Memory B cell (primary cell): ENCODE measurements around the gene PEX19.
"Not testable (repeated sequence)": the region's sequence is repeated elsewhere in the genome, so short reads cannot be mapped to it uniquely, and the experiment has no call there.

Source experiments
- ATAC-seq: fragments of 150-1000 bp; cut with Tn5 transposase; 2 replicates; pipeline ENCODE4 v1.10.0; 2021; ENCODE audit warnings: low read depth, mild to moderate bottlenecking, moderate library complexity
- DNase-seq, 2 donors: peaks; one replicate each; pipeline ENCODE4 v3.0.0; 2022; ENCODE audit warnings: low spot score in 2 of 2
- H3K27ac Mint-ChIP-seq: one replicate; pipeline ENCODE4 v1.8.0; 2022; ENCODE audit warnings: mild to moderate bottlenecking, moderate library complexity, mixed read lengths
- H3K27me3 Mint-ChIP-seq: one replicate; pipeline ENCODE4 v1.8.0; 2022; ENCODE audit warnings: mixed read lengths
- H3K36me3 Mint-ChIP-seq: one replicate; pipeline ENCODE4 v1.8.0; 2022; ENCODE audit warnings: mild to moderate bottlenecking, mixed read lengths
- H3K4me1 Mint-ChIP-seq: one replicate; pipeline ENCODE4 v1.8.0; 2022; ENCODE audit warnings: mixed read lengths
- H3K4me3 Mint-ChIP-seq: one replicate; pipeline ENCODE4 v1.8.0; 2022; ENCODE audit warnings: mild to moderate bottlenecking, moderate library complexity, mixed read lengths
- H3K9me3 Mint-ChIP-seq: one replicate; pipeline ENCODE4 v1.8.0; 2022; ENCODE audit warnings: mixed read lengths

Gene PEX19

DNA sequence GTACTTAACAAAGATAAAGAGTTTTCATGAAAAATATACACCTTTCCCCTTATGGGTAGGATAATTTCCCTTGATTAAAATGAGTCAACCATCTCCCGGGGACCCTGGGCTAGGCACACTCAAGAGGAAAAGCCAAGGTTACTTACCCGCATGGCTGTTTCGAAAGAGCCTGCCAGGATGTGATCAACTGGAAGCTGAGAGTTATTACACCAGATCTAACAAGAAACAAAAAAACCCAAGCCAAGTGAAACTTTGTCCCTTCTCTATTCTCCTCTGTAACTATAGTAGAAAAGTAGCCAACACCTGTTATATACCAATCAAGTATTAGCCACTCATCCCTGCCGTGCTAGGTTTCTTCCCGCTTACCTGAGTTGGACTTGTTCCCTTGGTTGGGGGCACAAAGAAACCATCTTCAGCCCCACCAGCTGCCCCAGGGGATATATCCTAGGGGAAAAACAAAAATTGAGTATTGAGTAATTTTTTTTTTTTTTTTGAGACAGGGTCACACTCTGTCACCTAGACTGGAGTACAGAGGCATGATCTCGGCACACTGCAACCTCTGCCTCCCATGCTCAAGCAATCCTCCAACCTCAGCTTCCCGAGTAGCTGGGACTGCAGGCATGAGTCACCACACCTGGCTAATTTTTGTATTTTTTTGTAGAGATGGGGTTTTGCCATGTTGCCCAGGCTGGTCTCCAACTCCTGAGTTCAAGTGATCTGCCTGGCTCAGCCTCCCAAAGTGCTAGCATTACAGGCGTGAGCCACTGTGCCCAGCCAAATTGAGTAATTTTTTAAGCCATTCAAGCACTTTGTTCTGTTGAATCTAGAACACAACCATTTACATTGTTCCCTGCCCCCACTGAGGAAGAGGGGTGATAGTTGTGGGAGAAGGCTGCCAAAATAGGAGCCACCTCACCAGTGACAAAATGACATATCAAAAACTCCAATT is 8.4 kb upstream of the PEX19 start:
- no peak overlapping the region for H3K4me3 Mint-ChIP-seq
- peaks cover 52% of the 10 kb centered on the region for H3K36me3 Mint-ChIP-seq
- DNase-seq (no peak), ATAC-seq (no peak)
- peaks cover 4% of the 10 kb centered on the region for H3K4me1 Mint-ChIP-seq
- H3K9me3 Mint-ChIP-seq: no peaks in the 10 kb centered on the region
- peak overlapping the region; percentile 63 for H3K27ac Mint-ChIP-seq
- no peaks in the 10 kb centered on the region for H3K27me3 Mint-ChIP-seq

DNA sequence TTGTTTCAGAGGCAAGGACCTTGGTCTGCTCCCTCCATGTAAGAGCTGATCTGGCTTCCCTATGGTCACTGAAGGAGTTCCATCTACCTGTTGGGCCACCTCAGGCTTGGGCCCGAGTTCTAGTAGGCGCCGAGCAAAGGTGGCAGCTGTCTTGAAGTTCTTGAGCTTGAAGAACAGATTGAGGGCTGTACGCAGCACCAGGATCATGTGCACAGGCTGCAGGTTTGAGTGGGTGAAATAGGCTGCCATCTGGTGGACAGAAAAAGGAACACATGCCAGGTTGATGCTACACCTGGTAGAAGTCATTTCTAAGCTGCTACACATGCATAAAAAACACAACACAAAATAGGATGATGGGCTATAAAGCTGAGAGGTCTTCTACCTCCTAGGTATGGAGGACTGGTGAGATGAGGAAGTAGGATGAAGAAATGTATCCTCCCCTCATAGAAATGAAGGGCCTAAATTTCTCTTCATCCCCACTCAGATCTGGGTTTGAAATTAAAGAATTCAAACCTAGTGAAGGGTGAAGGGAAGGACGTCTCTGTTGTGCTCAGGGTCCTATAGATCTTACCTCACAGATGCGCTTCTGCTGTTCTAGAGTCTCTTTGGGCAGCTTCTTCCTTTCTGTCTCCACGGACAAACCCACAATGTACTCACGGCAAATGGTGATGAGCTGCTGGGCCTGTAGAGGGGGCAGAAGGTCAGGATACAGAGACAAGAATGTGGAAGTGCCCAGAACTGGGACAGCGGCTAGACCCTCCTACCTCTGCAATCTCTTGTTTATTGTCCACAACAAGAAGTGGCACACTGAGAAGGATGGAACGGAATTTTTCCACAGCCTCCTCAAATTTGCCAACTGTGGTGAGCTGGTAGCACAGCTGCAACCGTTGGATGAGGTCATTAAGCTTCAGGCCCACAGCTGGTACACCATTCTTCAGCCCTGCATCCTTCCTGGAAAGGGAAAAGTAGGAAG is 6.6 kb upstream of the PEX19 start:
- peaks cover 4% of the 10 kb centered on the region for H3K4me1 Mint-ChIP-seq
- H3K27me3 Mint-ChIP-seq: no peaks in the 10 kb centered on the region
- ATAC-seq (peak; percentile 97), DNase-seq (peak; percentile 62 to 69)
- H3K9me3 Mint-ChIP-seq: no peaks in the 10 kb centered on the region
- peaks cover 40% of the 10 kb centered on the region for H3K36me3 Mint-ChIP-seq
- H3K4me3 Mint-ChIP-seq: no peak overlapping the region
- peak overlapping the region; percentile 58 for H3K27ac Mint-ChIP-seq

DNA sequence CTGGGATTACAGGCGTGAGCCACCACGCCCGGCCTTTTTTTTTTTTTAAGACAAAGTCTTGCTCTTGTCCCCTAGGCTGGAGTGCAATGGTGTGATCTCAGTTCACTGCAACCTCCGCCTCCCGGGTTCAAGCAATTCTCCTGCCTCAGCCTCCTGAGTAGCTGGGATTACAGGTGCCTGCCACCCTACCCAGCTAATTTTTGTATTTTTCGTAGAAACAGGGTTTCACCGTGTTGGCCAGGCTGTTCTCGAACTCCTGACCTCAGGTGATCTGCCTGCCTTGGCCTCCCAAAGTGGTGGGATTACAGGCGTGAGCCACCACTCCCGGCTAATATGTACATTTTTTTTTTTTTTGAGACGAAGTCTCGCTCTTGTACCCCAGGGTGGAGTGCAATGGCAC is 2.8 kb upstream of the PEX19 start:
- H3K4me1 Mint-ChIP-seq: peaks cover 21% of the 10 kb centered on the region
- H3K9me3 Mint-ChIP-seq, ATAC-seq, DNase-seq, H3K27ac Mint-ChIP-seq, H3K4me3 Mint-ChIP-seq, H3K27me3 Mint-ChIP-seq: not testable (repeated sequence)
- peaks cover 18% of the 10 kb centered on the region for H3K36me3 Mint-ChIP-seq

DNA sequence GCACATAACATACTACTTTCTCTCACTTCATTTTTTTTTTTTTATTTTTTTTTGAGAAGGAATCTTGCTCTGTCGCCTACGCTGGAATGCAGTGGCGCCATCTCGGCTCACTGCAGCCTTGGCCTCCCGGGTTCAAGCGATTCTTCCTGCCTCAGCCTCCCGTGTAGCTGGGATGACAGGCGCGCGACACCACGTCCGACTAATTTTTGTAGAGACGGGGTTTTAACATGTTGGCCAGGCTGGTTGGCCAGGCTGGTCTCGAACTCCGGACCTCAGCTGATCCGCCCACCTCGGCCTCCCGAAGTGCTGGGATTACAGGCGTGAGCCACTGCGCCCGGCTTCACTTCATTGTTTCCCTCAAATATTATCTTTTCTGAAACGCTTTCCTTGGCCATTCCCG is 573 bp upstream of the PEX19 start:
- no peak overlapping the region for H3K27ac Mint-ChIP-seq
- H3K36me3 Mint-ChIP-seq: peaks cover 14% of the 10 kb centered on the region
- H3K27me3 Mint-ChIP-seq: no peaks in the 10 kb centered on the region
- no peaks in the 10 kb centered on the region for H3K9me3 Mint-ChIP-seq
- peak overlapping the region; percentile 80 for H3K4me3 Mint-ChIP-seq
- H3K4me1 Mint-ChIP-seq: peaks cover 17% of the 10 kb centered on the region
- ATAC-seq (no peak), DNase-seq (no peak)

DNA sequence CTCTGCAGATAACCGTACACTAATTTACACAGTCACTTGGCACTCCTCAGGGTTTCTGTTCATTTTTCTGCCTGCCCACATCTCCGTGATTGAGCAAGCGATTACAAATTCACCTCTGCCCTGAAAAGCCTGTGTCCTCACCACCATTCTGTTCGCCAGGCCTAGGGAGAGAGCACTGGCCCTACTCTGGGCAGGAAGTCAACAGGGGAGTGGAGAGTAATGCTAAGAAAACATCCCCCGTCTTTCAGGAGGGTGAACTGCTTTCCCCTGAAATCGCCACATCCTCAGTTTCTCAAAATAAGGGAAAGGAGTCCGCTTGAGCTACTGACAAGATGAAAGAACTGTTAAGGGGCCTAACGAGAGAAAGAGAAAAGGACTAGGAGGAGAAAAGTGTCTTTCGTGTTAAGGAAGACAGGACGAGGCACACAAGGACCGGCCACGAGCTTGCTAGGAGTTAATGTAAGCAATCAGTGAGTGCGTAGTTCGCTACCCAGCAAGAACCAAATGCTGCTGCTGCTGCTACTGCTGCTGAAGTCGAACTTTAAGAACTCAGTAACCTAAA is 632 bp downstream of the PEX19 start:
- H3K4me3 Mint-ChIP-seq: peak overlapping the region; percentile 98
- peaks cover 17% of the 10 kb centered on the region for H3K36me3 Mint-ChIP-seq
- peak; percentile 15 for ATAC-seq
- H3K4me1 Mint-ChIP-seq: peaks cover 17% of the 10 kb centered on the region
- H3K27me3 Mint-ChIP-seq: no peaks in the 10 kb centered on the region
- peak overlapping the region; percentile 96 for H3K27ac Mint-ChIP-seq
- no peaks in the 10 kb centered on the region for H3K9me3 Mint-ChIP-seq
- no peak for DNase-seq

DNA sequence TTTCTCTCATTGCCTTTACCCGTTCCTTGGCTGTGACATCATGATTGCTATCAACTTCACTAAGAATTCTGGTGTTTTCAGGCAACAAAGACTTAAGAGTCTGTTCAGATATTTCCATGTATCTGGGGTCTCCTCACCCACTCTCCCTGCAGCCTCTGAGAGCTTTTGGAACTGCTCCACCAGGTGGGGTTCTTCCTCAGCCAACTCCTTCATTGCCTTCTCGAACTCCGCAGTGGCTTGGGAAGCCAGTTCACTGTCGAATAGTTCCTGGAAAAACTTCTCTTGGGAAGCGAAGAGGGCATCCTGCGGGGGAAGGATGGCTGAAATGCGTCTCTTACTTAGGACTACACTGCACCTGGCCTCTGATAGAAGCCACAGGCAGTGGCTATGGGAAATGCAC is 2.1 kb downstream of the PEX19 start:
- Mint-ChIP-seq H3K4me3 (no peak overlapping the region), H3K9me3 (no peaks in the 10 kb centered on the region), H3K36me3 (peaks cover 21% of the 10 kb centered on the region), H3K27me3 (no peaks in the 10 kb centered on the region), H3K27ac (no peak overlapping the region), H3K4me1 (peaks cover 17% of the 10 kb centered on the region)
- DNase-seq (no peak), ATAC-seq (no peak)

DNA sequence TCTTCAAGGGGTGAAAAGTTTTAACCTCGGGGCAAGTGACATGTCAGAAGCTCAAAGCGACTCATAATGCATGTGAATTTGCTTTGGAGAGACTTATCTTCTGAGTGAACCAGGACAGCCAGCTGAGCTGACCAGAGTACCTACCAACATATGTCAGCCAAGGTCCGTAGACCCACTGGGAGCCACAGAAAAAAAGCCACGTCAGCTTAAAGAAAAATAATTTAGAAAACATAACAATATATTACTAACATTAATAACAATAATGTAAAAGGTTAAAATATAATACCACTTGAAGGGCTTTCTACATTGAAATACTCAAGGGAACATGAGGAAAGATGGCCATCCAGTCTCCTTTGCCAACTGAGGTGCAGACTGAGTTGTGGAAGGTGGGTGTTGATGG is 6.9 kb downstream of the PEX19 start:
- DNase-seq (no peak), ATAC-seq (no peak)
- Mint-ChIP-seq H3K36me3 (peaks cover 21% of the 10 kb centered on the region), H3K4me1 (no peaks in the 10 kb centered on the region), H3K4me3 (no peak overlapping the region), H3K27me3 (no peaks in the 10 kb centered on the region), H3K9me3 (no peaks in the 10 kb centered on the region), H3K27ac (no peak overlapping the region)

DNA sequence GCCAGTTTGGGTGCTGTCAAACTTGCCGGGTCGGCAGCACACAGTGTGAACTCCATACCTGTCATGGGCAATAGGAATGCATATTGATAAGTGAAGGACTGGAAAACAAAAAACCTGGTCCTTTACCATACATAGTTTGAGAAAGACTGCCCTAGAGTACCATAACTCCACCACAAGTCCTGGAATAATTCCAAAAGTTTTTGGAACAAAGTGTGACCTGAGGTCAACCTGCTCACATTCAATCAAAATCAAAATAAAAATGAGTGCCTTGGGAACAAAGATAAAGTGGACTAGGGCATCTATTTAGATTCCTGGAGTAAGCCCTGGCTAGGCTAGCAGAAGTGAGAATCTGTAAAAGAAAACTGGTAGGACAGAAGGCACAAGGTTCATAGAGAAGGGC is 7.6 kb downstream of the PEX19 start:
- ATAC-seq (no peak), DNase-seq (no peak)
- H3K36me3 Mint-ChIP-seq: peaks cover 19% of the 10 kb centered on the region
- H3K9me3 Mint-ChIP-seq: no peaks in the 10 kb centered on the region
- no peaks in the 10 kb centered on the region for H3K4me1 Mint-ChIP-seq
- no peak overlapping the region for H3K27ac Mint-ChIP-seq
- H3K27me3 Mint-ChIP-seq: no peaks in the 10 kb centered on the region
- H3K4me3 Mint-ChIP-seq: no peak overlapping the region

DNA sequence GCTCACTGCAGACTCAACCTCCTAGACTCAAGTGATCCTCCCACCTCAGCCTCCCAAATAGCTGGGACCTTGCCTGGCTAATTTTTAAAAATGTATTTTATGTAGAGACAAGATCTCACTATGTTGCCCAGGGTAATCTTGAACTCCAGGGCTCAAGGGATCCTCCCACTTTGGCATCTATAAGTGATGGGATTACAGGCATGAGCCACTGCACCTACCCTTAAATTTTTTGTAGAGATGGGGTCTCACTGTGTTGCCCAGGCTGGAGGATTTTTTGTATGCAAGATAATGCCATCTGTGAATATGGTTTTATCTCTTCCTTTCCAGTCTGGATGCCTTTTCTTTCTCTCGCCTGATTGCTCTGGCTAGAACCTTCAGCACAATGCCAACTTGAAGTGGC is 13.9 kb downstream of the PEX19 start:
- ATAC-seq: no peak
- H3K27ac Mint-ChIP-seq: no peak overlapping the region
- DNase-seq: no peak
- no peaks in the 10 kb centered on the region for H3K27me3 Mint-ChIP-seq
- no peak overlapping the region for H3K4me3 Mint-ChIP-seq
- H3K4me1 Mint-ChIP-seq: no peaks in the 10 kb centered on the region
- no peaks in the 10 kb centered on the region for H3K9me3 Mint-ChIP-seq
- H3K36me3 Mint-ChIP-seq: no peaks in the 10 kb centered on the region

DNA sequence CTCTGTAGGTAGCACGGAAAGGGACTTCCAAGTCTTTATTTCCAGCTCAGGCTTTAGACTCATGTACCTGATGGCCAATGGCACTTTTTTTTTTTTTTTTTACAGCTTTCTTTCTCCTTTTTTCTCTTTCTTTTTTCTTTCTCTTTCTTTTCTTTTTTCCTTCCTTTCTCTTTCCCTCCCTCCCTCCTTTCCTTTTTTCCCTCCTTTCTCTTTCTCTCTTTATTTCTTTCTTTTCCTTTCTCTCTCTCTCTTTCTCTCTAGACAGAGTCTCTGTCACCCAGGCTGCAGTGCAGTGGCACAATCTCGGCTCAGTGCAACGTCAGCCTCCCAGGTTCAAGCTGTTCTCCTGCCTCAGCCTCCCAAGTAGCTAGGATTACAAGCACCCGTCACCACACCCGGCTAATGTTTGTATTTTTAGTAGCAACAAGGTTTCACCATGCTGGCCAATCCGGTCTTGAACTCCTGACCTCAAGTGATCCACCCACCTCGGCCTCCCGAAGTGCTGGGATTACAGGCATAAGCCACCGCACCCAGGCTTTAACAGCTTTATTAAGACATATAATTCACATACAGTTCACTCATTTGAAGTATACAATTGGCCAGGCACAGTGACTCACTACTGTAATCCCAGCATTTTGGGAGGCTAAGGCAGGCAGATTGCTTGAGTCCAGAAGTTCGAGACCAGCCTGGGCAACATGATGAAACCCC is 17.5 kb downstream of the PEX19 start:
- Mint-ChIP-seq H3K4me1 (peaks cover 5% of the 10 kb centered on the region), H3K4me3 (no peak overlapping the region), H3K27ac (no peak overlapping the region), H3K27me3 (no peaks in the 10 kb centered on the region), H3K9me3 (no peaks in the 10 kb centered on the region), H3K36me3 (no peaks in the 10 kb centered on the region)
- no peak for ATAC-seq
- DNase-seq: no peak

DNA sequence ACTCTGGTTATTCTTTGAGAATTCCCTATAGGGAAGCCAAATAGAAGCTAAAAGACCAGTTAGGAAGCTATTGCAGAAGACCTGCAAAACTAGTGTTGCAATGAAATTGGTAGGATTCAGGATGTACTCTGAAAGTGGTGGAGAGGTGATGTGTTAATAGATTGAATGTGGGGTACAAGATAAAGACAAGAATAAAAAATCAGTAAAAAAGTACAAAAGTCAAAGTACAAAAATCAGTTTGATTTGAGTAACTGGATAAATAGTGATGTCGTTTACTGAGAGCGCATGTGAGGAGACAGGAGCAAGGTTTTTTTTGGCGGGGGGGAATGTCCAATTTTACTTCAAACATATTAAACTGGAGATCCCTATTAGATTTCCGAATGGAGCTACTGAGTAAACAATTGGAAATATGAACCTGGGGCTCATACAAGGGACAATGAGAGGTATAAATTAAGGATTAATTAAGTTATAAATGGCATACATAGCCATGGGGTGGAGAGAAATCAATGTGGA is 20.1 kb downstream of the PEX19 start:
- H3K36me3 Mint-ChIP-seq: no peaks in the 10 kb centered on the region
- no peak overlapping the region for H3K4me3 Mint-ChIP-seq
- no peak for ATAC-seq
- H3K27me3 Mint-ChIP-seq: no peaks in the 10 kb centered on the region
- DNase-seq: no peak
- H3K4me1 Mint-ChIP-seq: peaks cover 18% of the 10 kb centered on the region
- H3K9me3 Mint-ChIP-seq: no peaks in the 10 kb centered on the region
- H3K27ac Mint-ChIP-seq: no peak overlapping the region

DNA sequence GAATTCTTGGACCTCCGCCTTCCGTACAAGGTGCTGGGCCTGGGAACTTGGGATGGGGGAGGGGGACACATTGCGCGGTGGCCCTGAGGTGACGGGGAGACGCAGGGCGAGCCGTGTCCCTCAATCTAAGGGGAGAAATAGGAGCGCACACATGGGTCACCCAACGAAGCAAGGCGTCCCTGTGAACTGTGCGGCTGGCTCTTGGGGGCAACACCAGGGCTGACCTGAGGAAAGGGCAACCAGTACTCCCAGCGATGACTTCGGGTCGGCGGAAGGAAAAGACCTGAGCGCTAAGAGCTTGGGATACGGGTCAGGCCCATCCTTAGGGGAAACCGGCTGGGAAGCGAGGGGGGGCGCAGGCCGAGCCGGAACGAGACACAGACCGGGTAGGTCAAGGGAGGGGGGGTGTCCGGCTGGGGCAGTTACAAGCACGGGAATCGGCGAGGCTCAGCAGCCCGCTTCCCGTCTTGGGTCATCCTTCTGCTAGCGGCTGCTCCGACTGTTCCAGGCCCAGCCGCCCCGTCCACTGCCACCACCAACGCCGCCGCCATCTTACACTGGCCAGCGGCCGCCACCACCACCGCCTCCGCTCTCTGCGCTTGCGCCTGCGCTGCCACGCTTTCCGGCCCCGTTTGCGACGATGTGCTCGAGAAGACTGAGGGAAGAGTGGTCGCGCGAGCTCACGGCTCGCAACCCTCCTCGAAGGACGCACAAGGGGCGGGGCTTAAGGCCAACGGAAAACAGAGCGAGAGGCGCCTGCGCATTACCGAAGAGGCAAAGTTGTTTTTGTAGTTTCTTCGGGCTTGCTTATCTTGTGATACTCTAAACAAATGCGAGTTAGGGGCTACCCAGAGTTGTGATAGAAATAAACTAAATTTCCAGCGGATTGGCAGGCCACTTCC is 22.8 kb downstream of the PEX19 start, which contains the start of gene DCAF8:
Gene DCAF8, minus strand, starts transcription at position 657 of the 902 bp plus-strand sequence. CDS start 18,541 bp downstream, outside the sequence.
- DNase-seq: peak; percentile 94 to 95
- peak within 1 kb of the TSS; percentile 93 for H3K4me3 Mint-ChIP-seq
- peaks cover 23% of the 10 kb centered on the region for H3K4me1 Mint-ChIP-seq
- H3K36me3 Mint-ChIP-seq: peaks cover 4% of the 10 kb centered on the region
- H3K27me3 Mint-ChIP-seq: no peaks in the 10 kb centered on the region
- H3K27ac Mint-ChIP-seq: peak within 1 kb of the TSS; percentile 99
- ATAC-seq: peak; percentile 84
- no peaks in the 10 kb centered on the region for H3K9me3 Mint-ChIP-seq
